Chondrocyte (in vitro differentiated cells): ENCODE measurements around the gene ARHGEF40. TPM values are rescaled to one million over a fixed set of nuclear protein-coding genes. Genes with fewer than 3 reads are reported as not detected.

ENCODE experiments used
- DNase-seq: peaks from one replicate; pipeline ENCODE4 v3.0.0; 2021; ENCODE audit warnings: mixed read lengths, low spot score
- H3K27ac Mint-ChIP-seq: one replicate; pipeline ENCODE4 v1.8.0; 2021; ENCODE audit warnings: mild to moderate bottlenecking, moderate library complexity, mixed read lengths; ENCODE audit not compliant: unreplicated experiment
- H3K27me3 Mint-ChIP-seq: 2 replicates; pipeline ENCODE4 v1.8.0; 2021; ENCODE audit warnings: low read depth, mixed read lengths
- H3K36me3 Mint-ChIP-seq: 2 replicates; pipeline ENCODE4 v1.8.0; 2021; ENCODE audit warnings: low read depth, mixed read lengths
- H3K4me1 Mint-ChIP-seq: 2 replicates; pipeline ENCODE4 v1.8.0; 2021; ENCODE audit warnings: low read depth, mild to moderate bottlenecking, mixed read lengths
- H3K4me3 Mint-ChIP-seq: one replicate; pipeline ENCODE4 v1.8.0; 2021; ENCODE audit warnings: mild to moderate bottlenecking, moderate library complexity, mixed read lengths; ENCODE audit not compliant: unreplicated experiment
- H3K9me3 Mint-ChIP-seq: 2 replicates; pipeline ENCODE4 v1.8.0; 2021; ENCODE audit warnings: low read depth, mixed read lengths
- CTCF ChIP-seq: fragments of 200-600 bp; sonication (generic); IDR thresholded peaks from 2 replicates; pipeline ENCODE4 v1.5.0; 2021; ENCODE audit warnings: antibody characterized with exemption, mild to moderate bottlenecking, moderate library complexity
- total RNA-seq: library from RNA; stranded (reverse); gene quantifications from 3 replicates; pipeline ENCODE4 v1.2.1, GENCODE V29; 2021

Gene ARHGEF40
- total RNA-seq, 1 donor from 2014 or later = 90.4 TPM

- peaks cover 34% of the 10 kb centered on the region for H3K4me1 Mint-ChIP-seq
These were observed 28.2 kb upstream of the ARHGEF40 start, which contains the start of gene RNASE7 for GRCh38 chr14:21041676-21042433. Gene RNASE7 (plus strand): TSS chr14:21042362. CDS start chr14:21042993, 631 bp downstream.

GRCh38 chr14:21042918-21043317 lies 27.2 kb upstream of the ARHGEF40 start:
- no peak for TF ChIP-seq CTCF
- no peak for DNase-seq
- Mint-ChIP-seq H3K4me3 (no peak overlapping the region), H3K27me3 (peaks cover 5% of the 10 kb centered on the region), H3K36me3 (no peaks in the 10 kb centered on the region), H3K4me1 (peaks cover 34% of the 10 kb centered on the region), H3K9me3 (no peaks in the 10 kb centered on the region), H3K27ac (no peak overlapping the region)

More at GRCh38 chr14:21041676-21042433, 28.2 kb upstream of the ARHGEF40 start, which contains the start of gene RNASE7:
- Mint-ChIP-seq H3K36me3 (no peaks in the 10 kb centered on the region), H3K4me3 (no peak within 1 kb of the TSS), H3K27ac (no peak within 1 kb of the TSS), H3K27me3 (peaks cover 5% of the 10 kb centered on the region), H3K9me3 (no peaks in the 10 kb centered on the region)
- no peak for TF ChIP-seq CTCF
- no peak for DNase-seq

- no peak for DNase-seq
- Mint-ChIP-seq H3K27me3 (peaks cover 5% of the 10 kb centered on the region), H3K4me1 (peaks cover 31% of the 10 kb centered on the region), H3K4me3 (no peak overlapping the region), H3K9me3 (no peaks in the 10 kb centered on the region), H3K36me3 (no peaks in the 10 kb centered on the region), H3K27ac (no peak overlapping the region)
- TF ChIP-seq CTCF = no peak
These were observed 26.6 kb upstream of the ARHGEF40 start for GRCh38 chr14:21043387-21043973.

- Mint-ChIP-seq H3K4me1 (peaks cover 30% of the 10 kb centered on the region), H3K9me3 (no peaks in the 10 kb centered on the region), H3K4me3 (no peak overlapping the region), H3K27ac (no peak overlapping the region), H3K36me3 (no peaks in the 10 kb centered on the region), H3K27me3 (peaks cover 5% of the 10 kb centered on the region)
- TF ChIP-seq CTCF = no peak
- DNase-seq = no peak
These were observed 26.0 kb upstream of the ARHGEF40 start for GRCh38 chr14:21043974-21044618.

- Mint-ChIP-seq H3K27ac (peak overlapping the region; percentile 57), H3K9me3 (no peaks in the 10 kb centered on the region), H3K27me3 (peaks cover 5% of the 10 kb centered on the region), H3K36me3 (no peaks in the 10 kb centered on the region), H3K4me1 (peaks cover 28% of the 10 kb centered on the region), H3K4me3 (no peak overlapping the region)
- no peak for TF ChIP-seq CTCF
- no peak for DNase-seq
These were observed 22.7 kb upstream of the ARHGEF40 start for GRCh38 chr14:21047378-21047781.
